Osteocyte (in vitro differentiated cells): Measurements from ENCODE around the gene ACKR1. TPM values are rescaled to one million over a fixed set of nuclear protein-coding genes. Genes with fewer than 3 reads are reported as not detected.

Experiments
- DNase-seq: peaks from one replicate; pipeline ENCODE4 v3.0.0; 2021; ENCODE audit warnings: mixed read lengths; ENCODE audit not compliant: unreplicated experiment; ENCODE audit errors: extremely low spot score
- H3K27ac Mint-ChIP-seq: one replicate; pipeline ENCODE4 v1.8.0; 2021; ENCODE audit warnings: mild to moderate bottlenecking, mixed read lengths; ENCODE audit not compliant: unreplicated experiment
- H3K27me3 Mint-ChIP-seq: one replicate; pipeline ENCODE4 v1.8.0; 2021; ENCODE audit warnings: mixed read lengths; ENCODE audit not compliant: unreplicated experiment
- H3K36me3 Mint-ChIP-seq: one replicate; pipeline ENCODE4 v1.8.0; 2021; ENCODE audit warnings: mixed read lengths; ENCODE audit not compliant: unreplicated experiment
- H3K4me1 Mint-ChIP-seq: one replicate; pipeline ENCODE4 v1.8.0; 2021; ENCODE audit warnings: mixed read lengths; ENCODE audit not compliant: unreplicated experiment
- H3K4me3 Mint-ChIP-seq: one replicate; pipeline ENCODE4 v1.8.0; 2021; ENCODE audit warnings: mild to moderate bottlenecking, moderate library complexity, mixed read lengths; ENCODE audit not compliant: unreplicated experiment
- H3K9me3 Mint-ChIP-seq: one replicate; pipeline ENCODE4 v1.8.0; 2021; ENCODE audit warnings: mixed read lengths; ENCODE audit not compliant: unreplicated experiment
- CTCF ChIP-seq: fragments of 200-600 bp; sonication (generic); IDR thresholded peaks from 2 replicates; pipeline ENCODE4 v1.5.0; 2021; ENCODE audit warnings: antibody characterized with exemption, mild to moderate bottlenecking, moderate library complexity
- total RNA-seq: library from RNA; stranded (reverse); gene quantifications from 2 replicates; pipeline ENCODE4 v1.2.1, GENCODE V29; 2021

Gene ACKR1
- total RNA-seq, 1 donor from 2014 or later = not detected

DNA sequence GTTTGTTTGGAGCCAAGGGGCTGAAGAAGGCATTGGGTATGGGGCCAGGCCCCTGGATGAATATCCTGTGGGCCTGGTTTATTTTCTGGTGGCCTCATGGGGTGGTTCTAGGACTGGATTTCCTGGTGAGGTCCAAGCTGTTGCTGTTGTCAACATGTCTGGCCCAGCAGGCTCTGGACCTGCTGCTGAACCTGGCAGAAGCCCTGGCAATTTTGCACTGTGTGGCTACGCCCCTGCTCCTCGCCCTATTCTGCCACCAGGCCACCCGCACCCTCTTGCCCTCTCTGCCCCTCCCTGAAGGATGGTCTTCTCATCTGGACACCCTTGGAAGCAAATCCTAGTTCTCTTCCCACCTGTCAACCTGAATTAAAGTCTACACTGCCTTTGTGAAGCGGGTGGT lies 1.4 kb downstream of the ACKR1 start:
- peaks cover 3% of the 10 kb centered on the region for H3K27me3 Mint-ChIP-seq
- no peaks in the 10 kb centered on the region for H3K4me1 Mint-ChIP-seq
- H3K27ac Mint-ChIP-seq = no peak overlapping the region
- no peak for DNase-seq
- TF ChIP-seq CTCF = no peak
- H3K36me3 Mint-ChIP-seq = no peaks in the 10 kb centered on the region
- H3K4me3 Mint-ChIP-seq = no peak overlapping the region
- H3K9me3 Mint-ChIP-seq = no peaks in the 10 kb centered on the region

DNA sequence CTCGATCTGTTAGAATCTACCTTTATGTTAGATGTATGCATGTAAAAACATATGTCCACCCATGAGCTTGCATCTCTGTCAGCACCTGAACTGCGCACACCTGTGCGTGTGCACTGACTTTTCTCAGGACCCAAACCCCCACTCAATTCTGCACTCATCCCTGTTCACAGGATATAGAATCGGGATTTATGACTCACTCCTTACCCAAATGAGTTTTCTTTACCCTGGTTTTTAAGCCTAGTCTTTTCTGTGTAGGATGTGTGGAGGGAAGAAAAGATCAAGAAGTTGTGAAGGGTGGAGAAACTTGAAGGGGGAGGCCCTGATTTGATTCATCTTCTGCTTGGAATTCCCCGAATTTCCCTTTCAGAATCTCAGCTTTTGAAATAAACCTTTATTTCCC lies 2.4 kb downstream of the ACKR1 start:
- Mint-ChIP-seq H3K36me3 (no peaks in the 10 kb centered on the region), H3K27me3 (peaks cover 3% of the 10 kb centered on the region), H3K4me1 (no peaks in the 10 kb centered on the region), H3K4me3 (no peak overlapping the region), H3K9me3 (no peaks in the 10 kb centered on the region), H3K27ac (no peak overlapping the region)
- TF ChIP-seq CTCF = no peak
- no peak for DNase-seq

DNA sequence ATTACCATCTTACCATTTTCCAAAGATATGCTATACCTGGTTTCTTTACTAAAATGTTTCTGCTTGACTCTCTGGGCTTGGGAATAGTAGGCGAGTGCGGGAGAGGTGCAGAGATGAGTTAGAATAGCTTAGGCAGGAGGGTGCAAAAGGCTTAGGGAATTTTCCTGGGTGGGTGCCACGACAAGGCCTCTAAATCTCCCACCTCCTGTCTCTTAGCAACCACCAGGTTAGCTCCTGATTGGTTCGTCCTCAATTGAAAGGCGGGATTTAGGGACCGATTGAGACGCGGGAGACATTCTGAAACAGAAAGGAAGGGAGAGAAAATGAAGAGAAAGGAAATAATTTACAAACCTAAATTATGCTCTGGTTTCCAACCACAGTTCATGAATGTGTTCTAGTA lies 3.1 kb downstream of the ACKR1 start:
- no peaks in the 10 kb centered on the region for H3K9me3 Mint-ChIP-seq
- no peaks in the 10 kb centered on the region for H3K36me3 Mint-ChIP-seq
- no peak for DNase-seq
- H3K27ac Mint-ChIP-seq = no peak overlapping the region
- no peak overlapping the region for H3K4me3 Mint-ChIP-seq
- H3K4me1 Mint-ChIP-seq = no peaks in the 10 kb centered on the region
- H3K27me3 Mint-ChIP-seq = peaks cover 3% of the 10 kb centered on the region
- TF ChIP-seq CTCF = no peak

DNA sequence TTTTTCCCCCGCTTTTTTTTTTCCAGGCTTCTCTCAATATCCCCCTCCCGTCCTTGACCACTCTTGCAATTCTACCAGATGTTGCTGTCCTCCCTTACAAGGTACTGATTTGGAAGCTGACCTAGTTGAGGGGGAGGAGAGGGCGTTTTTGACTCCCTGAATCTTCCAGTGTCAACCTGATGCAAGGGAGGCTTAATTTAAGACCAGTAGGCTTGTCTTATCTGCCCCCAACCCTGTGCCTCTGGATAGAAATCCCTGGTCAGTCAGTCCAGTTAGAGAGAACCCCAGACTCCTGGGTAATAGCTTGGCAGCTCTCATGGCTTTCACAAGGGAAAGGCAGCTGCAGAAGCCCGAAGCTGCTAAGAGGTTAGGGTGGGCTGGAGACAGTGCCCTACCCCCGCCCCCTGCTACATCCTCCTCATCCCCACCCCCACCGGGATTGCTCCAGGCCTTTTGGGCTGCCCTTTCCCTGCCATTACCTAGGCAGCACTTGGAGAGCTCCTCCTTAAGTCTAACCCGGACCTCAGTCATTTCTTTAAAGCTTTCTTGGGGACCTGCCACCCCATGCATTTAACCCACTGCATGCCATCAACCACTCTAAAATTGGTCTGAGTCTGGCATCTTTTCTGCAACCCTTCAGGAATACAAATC lies 3.6 kb downstream of the ACKR1 start:
- no peaks in the 10 kb centered on the region for H3K36me3 Mint-ChIP-seq
- no peaks in the 10 kb centered on the region for H3K4me1 Mint-ChIP-seq
- H3K9me3 Mint-ChIP-seq = no peaks in the 10 kb centered on the region
- no peak for DNase-seq
- no peak for TF ChIP-seq CTCF
- H3K27me3 Mint-ChIP-seq = peaks cover 3% of the 10 kb centered on the region
- no peak overlapping the region for H3K27ac Mint-ChIP-seq
- H3K4me3 Mint-ChIP-seq = no peak overlapping the region

GRCh38 chr1:159209061-159209460 lies 4.4 kb downstream of the ACKR1 start:
- no peak for DNase-seq
- Mint-ChIP-seq H3K9me3 (no peaks in the 10 kb centered on the region), H3K36me3 (no peaks in the 10 kb centered on the region), H3K4me3 (no peak overlapping the region), H3K4me1 (no peaks in the 10 kb centered on the region), H3K27ac (no peak overlapping the region), H3K27me3 (peaks cover 3% of the 10 kb centered on the region)
- no peak for TF ChIP-seq CTCF
